Measurements from ENCODE around the gene VSTM5.
"Not testable (repeated sequence)": the region's sequence is repeated elsewhere in the genome, so short reads cannot be mapped to it uniquely, and the experiment has no call there.

The VSTM5 gene

DNA sequence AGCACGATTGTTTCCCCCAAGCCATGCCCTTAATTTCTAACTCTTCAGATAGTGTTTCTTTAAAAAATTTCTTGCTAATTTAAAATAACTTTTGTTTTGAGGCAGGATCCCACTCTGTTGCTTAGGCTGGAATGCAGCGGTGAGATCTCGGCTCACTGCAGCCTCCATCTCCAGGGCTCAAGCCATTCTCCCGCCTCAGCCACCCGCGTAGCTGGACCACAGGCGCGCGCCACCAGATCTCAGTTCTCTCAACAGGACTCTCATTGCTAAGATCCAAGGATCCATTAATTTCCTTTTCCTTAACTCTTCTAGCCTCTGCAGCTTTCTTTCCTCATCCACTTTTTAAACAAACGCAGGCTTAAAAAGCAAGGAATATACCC, 66.7 kb downstream of the VSTM5 start:
- TF ChIP-seq, protein P1, sequence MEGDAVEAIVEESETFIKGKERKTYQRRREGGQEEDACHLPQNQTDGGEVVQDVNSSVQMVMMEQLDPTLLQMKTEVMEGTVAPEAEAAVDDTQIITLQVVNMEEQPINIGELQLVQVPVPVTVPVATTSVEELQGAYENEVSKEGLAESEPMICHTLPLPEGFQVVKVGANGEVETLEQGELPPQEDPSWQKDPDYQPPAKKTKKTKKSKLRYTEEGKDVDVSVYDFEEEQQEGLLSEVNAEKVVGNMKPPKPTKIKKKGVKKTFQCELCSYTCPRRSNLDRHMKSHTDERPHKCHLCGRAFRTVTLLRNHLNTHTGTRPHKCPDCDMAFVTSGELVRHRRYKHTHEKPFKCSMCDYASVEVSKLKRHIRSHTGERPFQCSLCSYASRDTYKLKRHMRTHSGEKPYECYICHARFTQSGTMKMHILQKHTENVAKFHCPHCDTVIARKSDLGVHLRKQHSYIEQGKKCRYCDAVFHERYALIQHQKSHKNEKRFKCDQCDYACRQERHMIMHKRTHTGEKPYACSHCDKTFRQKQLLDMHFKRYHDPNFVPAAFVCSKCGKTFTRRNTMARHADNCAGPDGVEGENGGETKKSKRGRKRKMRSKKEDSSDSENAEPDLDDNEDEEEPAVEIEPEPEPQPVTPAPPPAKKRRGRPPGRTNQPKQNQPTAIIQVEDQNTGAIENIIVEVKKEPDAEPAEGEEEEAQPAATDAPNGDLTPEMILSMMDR (IDR thresholded peaks at IDR 0.05; ENCODE audit: unreplicated experiment in 3 of 3), result peak in 1 of 3 experiments; percentile 19
- peak overlapping the region; percentile 91 to 97 (median 96) for H3K4me3 Mint-ChIP-seq
- H3K4me1 Mint-ChIP-seq, result peaks cover 38% of the 10 kb centered on the region
- H3K9me3 Mint-ChIP-seq, result no peaks in the 10 kb centered on the region
- peak overlapping the region; percentile 90 to 91 (median 91) for H3K27ac Mint-ChIP-seq
- H3K36me3 Mint-ChIP-seq (ENCODE audit: low read depth), result peaks cover 30% of the 10 kb centered on the region
- no peaks in the 10 kb centered on the region for H3K27me3 Mint-ChIP-seq (ENCODE audit: low read depth)

DNA sequence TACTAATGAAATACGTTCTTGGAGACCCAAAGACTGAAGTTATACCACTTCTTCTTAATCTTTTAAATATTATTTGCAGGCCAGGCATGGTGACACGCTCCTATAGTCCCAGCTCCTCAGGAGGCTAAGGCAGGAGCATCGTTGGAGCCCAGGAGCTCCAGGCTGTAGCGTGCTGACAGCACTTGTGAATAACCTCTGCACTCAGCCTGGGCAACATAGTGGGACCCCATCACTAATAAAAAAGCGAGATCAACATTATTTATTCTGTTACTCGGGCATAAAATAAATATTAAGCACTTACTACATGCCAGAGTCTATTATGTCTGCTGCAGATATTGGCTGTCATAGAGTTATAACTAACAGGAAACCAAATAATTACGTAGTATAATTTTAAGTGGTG, 67.1 kb downstream of the VSTM5 start:
- Mint-ChIP-seq H3K9me3 (no peaks in the 10 kb centered on the region), H3K4me3 (peak overlapping the region; percentile 91 to 97 (median 96)), H3K4me1 (peaks cover 38% of the 10 kb centered on the region), H3K36me3 (ENCODE audit: low read depth) (peaks cover 27% of the 10 kb centered on the region), H3K27ac (peak overlapping the region in 2 of 3 experiments; percentile 91), H3K27me3 (ENCODE audit: low read depth) (no peaks in the 10 kb centered on the region)
- TF ChIP-seq, protein P1 (IDR thresholded peaks at IDR 0.05; ENCODE audit: unreplicated experiment in 3 of 3), result no peak

DNA sequence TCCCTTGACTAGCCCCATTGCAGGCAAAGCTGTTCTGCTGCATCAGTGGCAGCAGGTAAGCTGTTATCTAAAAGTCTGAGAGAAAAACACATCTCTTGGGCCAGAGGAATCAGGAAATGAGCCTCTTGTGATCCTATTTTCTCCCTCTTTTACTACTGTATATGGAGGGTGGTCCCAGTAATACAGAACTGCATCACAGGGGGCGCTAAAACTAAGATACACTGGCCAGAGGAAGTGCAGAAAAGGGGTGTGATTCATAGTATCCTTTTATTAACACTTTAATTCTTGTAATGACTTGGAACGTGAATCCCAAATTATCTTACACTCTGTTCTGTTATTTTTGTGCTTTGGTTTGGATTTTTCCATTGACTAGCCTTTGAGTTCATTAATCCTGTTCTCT, 75.1 kb downstream of the VSTM5 start:
- no peak overlapping the region for H3K4me3 Mint-ChIP-seq
- H3K27me3 Mint-ChIP-seq (ENCODE audit: low read depth), result no peaks in the 10 kb centered on the region
- TF ChIP-seq, protein P1 (IDR thresholded peaks at IDR 0.05; ENCODE audit: unreplicated experiment in 3 of 3), result peak in 1 of 3 experiments; percentile 19
- H3K9me3 Mint-ChIP-seq, result peaks cover 2% of the 10 kb centered on the region
- no peaks in the 10 kb centered on the region for H3K4me1 Mint-ChIP-seq
- H3K36me3 Mint-ChIP-seq (ENCODE audit: low read depth), result peaks cover 7% of the 10 kb centered on the region
- no peak overlapping the region for H3K27ac Mint-ChIP-seq

DNA sequence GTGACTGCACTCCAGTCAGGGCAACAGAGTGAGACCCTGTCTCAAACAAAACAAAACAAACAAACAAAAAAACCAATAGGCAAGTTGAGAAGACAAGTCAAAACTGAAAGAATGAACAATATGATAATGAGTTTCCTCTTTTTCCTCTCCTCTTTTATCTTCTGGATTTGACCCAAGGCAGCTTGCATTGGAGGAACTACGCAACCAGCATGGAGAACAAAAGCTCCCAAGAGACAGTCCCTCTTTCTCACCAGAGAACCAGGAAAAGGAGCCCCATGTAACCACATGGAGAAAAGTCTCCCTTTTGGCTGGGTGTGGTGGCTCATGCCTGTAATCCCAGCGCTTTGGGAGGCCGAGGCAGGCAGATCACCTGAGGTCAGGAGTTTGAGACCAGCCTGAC, 75.9 kb downstream of the VSTM5 start:
- not testable (repeated sequence) for H3K27ac Mint-ChIP-seq; H3K36me3 Mint-ChIP-seq (ENCODE audit: low read depth); H3K4me1 Mint-ChIP-seq; H3K9me3 Mint-ChIP-seq; H3K4me3 Mint-ChIP-seq; H3K27me3 Mint-ChIP-seq (ENCODE audit: low read depth)

DNA sequence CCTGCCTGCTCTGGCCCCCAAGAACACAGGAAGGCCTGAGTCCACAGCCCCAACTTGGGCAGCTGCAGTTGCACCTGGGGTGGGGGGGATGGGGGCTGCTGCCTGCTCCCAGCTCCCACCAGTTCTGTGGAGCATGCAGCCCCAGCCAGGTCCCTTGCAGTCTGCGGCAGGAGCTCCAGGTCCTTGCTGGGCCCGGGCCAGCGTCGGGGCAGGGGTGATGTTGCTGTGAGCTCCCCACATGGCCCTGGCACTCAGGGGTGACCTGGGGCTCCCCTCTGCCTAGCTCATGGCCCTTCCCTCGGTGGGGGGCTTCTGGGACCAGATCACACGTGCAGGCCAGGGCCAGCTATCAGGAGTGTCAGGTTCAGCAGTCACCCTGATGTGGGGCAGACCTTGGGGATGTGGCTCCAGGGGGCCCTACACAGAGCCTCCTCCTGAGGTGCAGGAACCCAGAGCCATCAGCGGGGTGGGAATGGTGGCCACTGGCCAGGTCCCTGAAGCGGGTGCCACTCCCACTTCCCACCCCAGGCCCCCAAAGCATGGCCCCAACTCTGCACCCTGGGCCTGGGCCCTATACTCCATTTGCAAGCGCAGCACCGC, 76.7 kb downstream of the VSTM5 start:
- TF ChIP-seq, protein P1 (IDR thresholded peaks at IDR 0.05; ENCODE audit: unreplicated experiment in 3 of 3), result no peak
- Mint-ChIP-seq H3K27ac (no peak overlapping the region), H3K27me3 (ENCODE audit: low read depth) (no peaks in the 10 kb centered on the region), H3K36me3 (ENCODE audit: low read depth) (no peaks in the 10 kb centered on the region), H3K4me1 (no peaks in the 10 kb centered on the region), H3K4me3 (no peak overlapping the region), H3K9me3 (peaks cover 2% of the 10 kb centered on the region)

DNA sequence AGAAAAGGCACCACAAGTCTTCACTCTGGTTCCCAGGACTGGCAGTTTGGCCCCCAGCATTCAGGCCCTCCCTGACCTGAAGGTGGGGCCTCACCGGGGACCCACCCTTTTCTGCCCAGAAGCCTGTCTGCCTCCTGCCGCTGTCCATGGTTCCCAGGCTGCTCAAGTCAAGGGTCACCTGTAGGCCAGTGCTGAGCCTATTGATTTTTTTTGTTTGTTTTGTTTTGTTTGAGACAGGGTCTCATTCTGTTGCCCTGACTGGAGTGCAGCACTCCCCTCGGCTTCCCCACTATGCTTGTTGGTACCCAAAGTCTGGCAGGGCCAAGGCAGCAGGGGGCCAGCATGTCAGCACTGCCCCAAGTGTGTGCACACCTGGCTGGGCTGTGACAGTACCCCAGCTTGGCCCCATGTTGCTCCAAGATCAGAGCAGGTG, 77.4 kb downstream of the VSTM5 start:
- H3K9me3 Mint-ChIP-seq, result peaks cover 2% of the 10 kb centered on the region
- no peaks in the 10 kb centered on the region for H3K27me3 Mint-ChIP-seq (ENCODE audit: low read depth)
- no peaks in the 10 kb centered on the region for H3K36me3 Mint-ChIP-seq (ENCODE audit: low read depth)
- H3K4me1 Mint-ChIP-seq, result no peaks in the 10 kb centered on the region
- no peak overlapping the region for H3K4me3 Mint-ChIP-seq
- TF ChIP-seq, protein P1 (IDR thresholded peaks at IDR 0.05; ENCODE audit: unreplicated experiment in 3 of 3), result no peak
- H3K27ac Mint-ChIP-seq, result no peak overlapping the region

Measured in nephron (organoid).